Hematopoietic multipotent progenitor cell treated with erythropoietin and hydrocortisone succinate and interleukin-3 and kit ligand, for 15 days (in vitro differentiated cells): ENCODE results near the gene NPFFR1.
A peak's percentile ranks its signal among the peaks of the same experiment; 100 is the strongest.
"Not testable (repeated sequence)": the region's sequence is repeated elsewhere in the genome, so short reads cannot be mapped to it uniquely, and the experiment has no call there.

Source experiments
- DNase-seq: peaks from one replicate; pipeline ENCODE4 v3.0.0-alpha.2; 2015; ENCODE audit warnings: low spot score

NPFFR1 gene

DNA sequence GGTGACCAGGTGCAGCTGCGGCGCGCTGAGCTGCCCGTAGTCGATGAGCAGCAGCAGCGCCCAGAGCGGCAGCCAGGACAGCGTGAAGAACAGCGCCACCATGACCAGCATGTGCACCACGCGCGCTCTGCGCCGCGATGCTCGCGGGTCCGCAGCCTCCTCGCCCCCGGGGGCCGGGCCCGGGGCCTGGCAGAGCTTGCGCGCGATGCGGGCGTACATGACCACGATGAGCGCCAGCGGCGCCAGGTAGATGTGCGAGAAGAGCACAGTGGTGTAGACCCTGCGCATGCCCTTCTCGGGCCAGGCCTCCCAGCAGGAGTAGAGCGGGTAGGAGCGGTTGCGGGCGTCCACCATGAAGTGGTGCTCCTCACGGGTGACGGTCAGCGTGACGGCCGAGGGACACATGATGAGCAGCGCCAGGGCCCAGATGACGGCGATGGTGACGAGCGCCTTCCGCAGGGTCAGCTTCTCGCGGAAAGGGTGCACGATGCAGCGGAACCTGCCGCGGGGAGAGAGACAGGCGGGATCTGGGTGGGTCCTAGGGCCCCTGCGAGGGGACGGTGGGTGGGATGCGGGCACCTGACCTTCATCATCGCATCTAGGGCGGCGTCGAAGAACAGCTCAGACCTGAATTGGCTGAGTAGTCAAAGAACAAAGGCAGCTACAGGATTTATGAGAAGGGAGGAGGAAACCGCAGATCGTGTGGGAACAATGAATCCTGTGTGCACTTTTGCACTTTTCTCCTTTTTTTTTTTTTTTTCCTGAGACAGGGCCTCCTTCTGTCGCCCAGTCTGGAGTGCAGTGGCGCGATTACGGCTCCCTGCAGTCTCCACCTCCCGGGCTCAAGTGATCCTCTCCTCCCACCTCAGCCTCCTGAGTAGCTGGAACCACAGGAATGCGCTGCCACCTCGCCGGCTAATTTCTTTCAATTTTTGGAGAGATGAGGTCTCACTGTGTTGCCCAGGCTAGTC is 28.2 kb downstream of the NPFFR1 start:
- no peak for DNase-seq

GRCh38 chr10:70254778-70255328 is 29.0 kb downstream of the NPFFR1 start:
- DNase-seq, result no peak

GRCh38 chr10:70253878-70254765 is 29.7 kb downstream of the NPFFR1 start:
- DNase-seq, result no peak

- no peak for DNase-seq
Measured at GRCh38 chr10:70250961-70251680, 32.7 kb downstream of the NPFFR1 start.

GRCh38 chr10:70247360-70247759 is 36.4 kb downstream of the NPFFR1 start:
- DNase-seq, result no peak

DNA sequence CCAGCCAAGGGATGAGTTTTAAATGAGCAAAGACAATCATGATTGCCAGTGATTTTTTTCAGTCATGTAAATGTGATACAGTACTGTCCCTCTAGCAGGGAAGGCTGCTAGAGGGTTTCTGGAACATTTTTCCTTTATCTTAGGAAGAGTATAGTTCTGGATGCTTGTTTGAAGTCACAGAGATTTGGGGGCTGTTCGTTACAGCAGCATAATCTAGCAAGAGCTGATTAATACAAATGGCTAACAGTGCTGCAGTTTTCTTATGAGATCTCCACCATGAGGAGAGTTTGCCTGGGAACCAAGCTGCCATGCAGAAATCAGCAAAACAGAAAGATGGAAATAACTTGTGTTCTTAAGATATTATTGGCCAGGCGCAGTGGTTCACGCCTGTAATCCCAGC is 42.7 kb downstream of the NPFFR1 start:
- DNase-seq, result no peak

- not testable (repeated sequence) for DNase-seq
Measured at GRCh38 chr10:70239986-70240385, 43.8 kb downstream of the NPFFR1 start.

DNA sequence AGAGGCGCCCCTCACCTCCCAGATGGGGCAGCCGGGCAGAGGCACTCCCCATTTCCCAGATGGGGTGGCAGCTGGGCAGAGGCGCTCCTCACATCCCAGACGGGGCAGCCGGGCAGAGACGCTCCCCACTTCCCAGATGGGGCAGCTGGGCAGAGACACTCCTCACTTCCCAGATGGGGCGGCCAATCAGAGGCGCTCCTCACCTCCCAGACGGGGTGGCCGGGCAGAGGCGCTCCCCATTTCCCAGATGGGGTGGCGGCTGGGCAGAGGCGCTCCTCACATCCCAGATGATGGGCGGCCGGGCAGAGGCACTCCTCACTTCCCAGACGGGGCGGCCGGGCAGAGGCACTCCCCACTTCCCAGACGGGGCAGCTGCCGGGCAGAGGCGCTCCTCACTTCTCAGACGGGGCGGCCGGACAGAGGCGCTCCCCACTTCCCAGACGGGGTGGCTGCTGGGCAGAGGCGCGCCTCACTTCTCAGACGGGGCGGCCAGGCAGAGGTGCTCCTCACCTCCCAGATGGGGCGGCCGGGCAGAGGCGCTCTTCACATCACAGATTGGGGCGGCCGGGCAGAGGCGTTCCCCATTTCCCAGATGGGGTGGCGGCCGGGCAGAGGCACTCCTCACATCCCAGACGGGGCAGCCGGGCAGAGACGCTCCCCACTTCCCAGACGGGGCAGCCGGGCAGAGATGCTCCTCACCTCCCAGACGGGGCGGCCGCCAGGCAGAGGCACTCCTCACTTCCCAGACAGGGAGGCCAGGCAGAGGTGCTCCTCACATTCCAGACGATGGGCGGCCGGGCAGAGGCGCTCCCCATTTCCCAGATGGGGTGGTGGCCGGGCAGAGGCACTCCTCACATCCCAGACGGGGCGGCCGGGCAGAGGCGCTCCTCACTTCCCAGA is 44.5 kb downstream of the NPFFR1 start:
- not testable (repeated sequence) for DNase-seq

- DNase-seq, result not testable (repeated sequence)
Measured at GRCh38 chr10:70237958-70238536, 45.8 kb downstream of the NPFFR1 start.

DNA sequence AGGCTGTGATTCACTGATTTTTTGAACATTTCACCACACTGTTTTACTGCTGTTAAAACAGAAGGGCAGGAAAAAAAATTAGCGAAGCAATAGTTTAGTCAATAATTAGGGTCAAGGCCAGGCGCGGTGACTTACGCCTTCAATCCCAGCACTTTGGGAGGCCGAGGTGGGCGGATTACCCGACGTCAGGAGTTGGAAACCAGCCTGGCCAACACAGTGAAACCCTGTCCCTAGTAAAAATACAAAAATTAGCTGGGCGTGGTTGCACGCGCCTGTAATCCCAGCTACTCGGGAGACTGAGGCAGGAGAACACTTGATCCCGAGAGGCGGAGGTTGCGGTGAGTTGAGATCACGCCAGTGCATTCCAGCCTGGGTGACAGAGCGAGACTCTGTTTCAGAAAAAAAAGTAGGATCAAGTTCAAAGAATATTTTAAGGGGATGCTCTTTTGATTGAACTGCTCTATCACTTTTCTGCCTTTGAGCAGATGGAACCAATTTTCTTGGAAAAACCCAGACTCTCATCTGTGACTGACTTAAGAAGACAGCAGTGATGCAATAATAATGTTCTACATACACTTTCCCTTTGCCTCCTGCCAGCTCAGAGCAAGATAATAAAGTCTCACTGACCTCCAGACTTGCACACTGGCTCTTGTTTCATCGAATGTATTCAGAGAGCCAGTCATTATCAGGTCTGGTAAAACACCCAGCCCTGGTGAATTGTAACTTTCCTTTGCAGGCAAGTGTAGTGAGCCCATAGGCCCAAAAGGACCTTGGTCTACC is 48.9 kb downstream of the NPFFR1 start:
- DNase-seq, result no peak

DNA sequence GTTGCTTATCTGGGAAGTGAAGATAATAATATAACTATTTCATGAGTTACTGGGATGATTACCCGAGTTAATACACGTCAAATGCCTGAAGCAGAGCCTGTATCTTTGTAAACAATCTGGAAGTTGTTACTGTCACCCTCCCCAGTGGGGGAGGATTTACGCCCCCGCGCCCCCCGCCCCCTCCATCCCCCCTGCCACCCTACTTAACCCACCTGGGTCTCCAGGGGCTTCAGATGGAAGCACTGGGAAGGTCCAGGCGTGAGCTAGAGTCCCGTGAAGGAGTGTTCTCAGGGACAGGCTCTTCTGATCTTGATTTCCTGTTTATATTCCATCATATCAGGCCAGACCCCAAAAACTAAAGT is 49.9 kb downstream of the NPFFR1 start:
- no peak for DNase-seq

GRCh38 chr10:70233109-70233938 is 50.5 kb downstream of the NPFFR1 start, which contains the start of gene PPA1:
TSS of gene PPA1 (minus strand) at chr10:70233429. CDS start at chr10:70233327, 102 bp downstream.
- peak; percentile 98 for DNase-seq

GRCh38 chr10:70232859-70233108 is 51.0 kb downstream of the NPFFR1 start:
- no peak for DNase-seq

DNA sequence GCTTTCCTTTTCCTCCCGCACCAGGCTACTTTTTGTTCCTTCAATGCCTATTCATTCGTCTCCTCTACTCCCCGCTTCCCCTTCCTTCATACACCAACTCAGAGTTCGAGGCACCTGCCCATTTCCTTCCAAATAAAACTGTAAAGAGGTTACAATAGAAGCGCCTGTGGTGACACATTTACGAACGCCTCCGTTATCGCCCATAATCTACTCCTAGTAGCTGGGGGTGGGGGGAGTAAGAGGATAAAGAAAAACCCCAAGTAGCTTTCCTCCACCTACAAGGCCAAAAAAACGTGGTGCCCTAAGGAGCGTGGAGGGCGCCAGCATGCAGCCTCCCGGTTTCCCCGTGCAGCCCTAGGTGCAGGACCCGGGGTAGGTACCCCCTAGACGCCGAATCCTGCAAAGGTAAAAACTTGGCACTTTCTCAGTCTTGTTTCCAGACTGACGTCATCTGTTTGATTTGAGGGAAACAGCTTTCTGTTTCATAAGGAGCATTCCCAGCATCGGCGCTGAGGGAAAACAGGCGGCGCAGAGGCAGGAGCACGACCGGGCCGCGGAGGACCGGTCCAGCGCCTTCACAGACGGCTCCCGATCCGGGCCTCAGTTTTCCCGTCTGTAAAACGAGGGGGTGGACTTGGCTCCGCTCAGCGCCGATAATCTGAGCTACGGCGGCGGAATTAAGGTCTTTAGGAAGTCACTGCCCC is 51.5 kb downstream of the NPFFR1 start:
- DNase-seq, result peak; percentile 29

DNA sequence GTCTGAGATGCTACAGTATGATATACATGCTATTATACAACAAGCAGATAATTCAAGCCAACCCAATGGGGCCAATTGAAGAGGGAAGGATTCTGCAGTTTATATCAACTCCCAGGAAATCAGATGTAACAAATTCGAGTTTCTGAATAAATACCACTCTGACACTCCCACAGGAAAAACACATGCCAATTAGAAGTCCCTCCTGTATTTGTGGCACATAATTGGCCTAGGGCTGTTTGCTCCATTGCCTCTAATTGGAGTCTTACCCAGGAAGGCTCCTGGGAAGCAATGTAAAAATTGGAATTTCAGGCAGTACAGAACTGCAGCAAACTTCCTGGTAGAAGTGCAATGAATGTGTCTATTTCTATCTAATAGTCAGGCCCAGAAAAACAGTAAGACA is 55.3 kb downstream of the NPFFR1 start:
- no peak for DNase-seq

DNA sequence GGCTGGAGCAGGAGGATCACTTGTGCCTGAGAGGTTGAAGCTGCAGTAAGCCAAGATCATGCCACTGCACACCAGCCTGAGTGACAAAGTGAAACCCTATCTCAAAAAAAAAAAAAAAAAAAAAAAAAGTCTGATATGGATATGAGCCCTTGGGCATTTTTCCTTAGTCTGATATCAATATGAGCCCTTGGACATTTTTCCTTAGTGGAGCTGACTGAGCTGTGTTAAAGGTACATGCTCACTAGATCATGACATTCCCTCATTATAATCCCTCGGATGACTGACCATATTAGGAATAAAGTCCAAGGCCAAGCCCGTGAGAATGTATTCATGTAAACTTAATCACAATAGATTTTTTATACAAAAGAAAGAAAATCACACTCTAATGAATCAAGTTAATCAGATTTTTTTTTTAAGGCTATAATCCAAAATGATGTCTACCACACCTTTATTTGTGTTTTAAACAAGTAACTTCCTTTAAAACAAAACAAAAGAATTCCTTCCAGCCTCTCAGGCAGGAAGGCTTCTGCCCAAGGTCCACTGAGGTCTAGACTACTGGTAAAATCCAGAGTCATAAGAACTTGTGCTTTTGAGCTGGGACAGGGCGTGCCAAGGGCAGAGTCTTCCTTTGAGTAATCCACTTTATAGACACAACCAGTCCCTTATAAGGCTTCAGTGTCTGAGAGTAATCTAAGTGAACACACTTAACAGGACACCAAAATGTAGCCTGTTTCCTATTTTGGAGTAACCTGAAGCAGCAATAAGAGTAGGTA is 56.1 kb downstream of the NPFFR1 start:
- no peak for DNase-seq

- no peak for DNase-seq
Measured at GRCh38 chr10:70223728-70224127, 60.1 kb downstream of the NPFFR1 start.
